Skeletal muscle satellite cell (primary cell): ENCODE data around the gene PNPLA6.
"Not testable (repeated sequence)": the region's sequence is repeated elsewhere in the genome, so short reads cannot be mapped to it uniquely, and the experiment has no call there.

Experiments
- H3K27me3 ChIP-seq: 2 replicates; pipeline ENCODE4 v1.7.0; 2013; ENCODE audit warnings: low read length; ENCODE audit not compliant: control insufficient read depth, insufficient read depth
- H3K36me3 ChIP-seq: 2 replicates; pipeline ENCODE4 v1.7.0; 2013; ENCODE audit warnings: mild to moderate bottlenecking, control low read depth, low read length; ENCODE audit not compliant: insufficient read depth
- H3K4me1 ChIP-seq: 2 replicates; pipeline ENCODE4 v1.7.0; 2013; ENCODE audit warnings: low read length; ENCODE audit not compliant: control insufficient read depth, insufficient read depth
- H3K4me2 ChIP-seq: 2 replicates; pipeline ENCODE4 v1.7.0; 2013; ENCODE audit warnings: mild to moderate bottlenecking, low read length
- H3K4me3 ChIP-seq: 2 replicates; pipeline ENCODE4 v1.7.0; 2013; ENCODE audit warnings: low read length
- H3K9ac ChIP-seq: 2 replicates; pipeline ENCODE4 v1.7.0; 2013; ENCODE audit warnings: mild to moderate bottlenecking, low read depth, low read length, moderate library complexity
- H3K9me3 ChIP-seq: replicated peaks from 2 replicates; pipeline ENCODE4 v1.7.0; 2013; ENCODE audit warnings: mild to moderate bottlenecking, control low read depth, low read length

Gene PNPLA6

GRCh38 chr19:7564866-7565265, 29.3 kb downstream of the PNPLA6 start:
- Histone ChIP-seq H3K9ac (no peak overlapping the region), H3K4me3 (no peak overlapping the region), H3K4me2 (no peak overlapping the region), H3K9me3 (no peaks in the 10 kb centered on the region), H3K4me1 (no peaks in the 10 kb centered on the region), H3K36me3 (peaks cover 6% of the 10 kb centered on the region), H3K27me3 (no peaks in the 10 kb centered on the region)

GRCh38 chr19:7565332-7565731, 29.8 kb downstream of the PNPLA6 start:
- H3K4me3 ChIP-seq = no peak overlapping the region
- no peaks in the 10 kb centered on the region for H3K4me1 ChIP-seq
- H3K27me3 ChIP-seq = no peaks in the 10 kb centered on the region
- no peak overlapping the region for H3K4me2 ChIP-seq
- H3K9ac ChIP-seq = no peak overlapping the region
- peaks cover 6% of the 10 kb centered on the region for H3K36me3 ChIP-seq
- H3K9me3 ChIP-seq = no peaks in the 10 kb centered on the region

GRCh38 chr19:7570761-7571160, 35.2 kb downstream of the PNPLA6 start:
- H3K27me3 ChIP-seq = no peaks in the 10 kb centered on the region
- no peak overlapping the region for H3K4me3 ChIP-seq
- no peak overlapping the region for H3K9ac ChIP-seq
- no peaks in the 10 kb centered on the region for H3K4me1 ChIP-seq
- H3K4me2 ChIP-seq = no peak overlapping the region
- H3K9me3 ChIP-seq = no peaks in the 10 kb centered on the region
- no peaks in the 10 kb centered on the region for H3K36me3 ChIP-seq

GRCh38 chr19:7575434-7576040, 40.0 kb downstream of the PNPLA6 start:
- Histone ChIP-seq H3K36me3 (no peaks in the 10 kb centered on the region), H3K9me3 (no peaks in the 10 kb centered on the region), H3K4me2 (no peak overlapping the region), H3K9ac (no peak overlapping the region), H3K4me3 (no peak overlapping the region), H3K27me3 (peaks cover 11% of the 10 kb centered on the region), H3K4me1 (no peaks in the 10 kb centered on the region)

DNA sequence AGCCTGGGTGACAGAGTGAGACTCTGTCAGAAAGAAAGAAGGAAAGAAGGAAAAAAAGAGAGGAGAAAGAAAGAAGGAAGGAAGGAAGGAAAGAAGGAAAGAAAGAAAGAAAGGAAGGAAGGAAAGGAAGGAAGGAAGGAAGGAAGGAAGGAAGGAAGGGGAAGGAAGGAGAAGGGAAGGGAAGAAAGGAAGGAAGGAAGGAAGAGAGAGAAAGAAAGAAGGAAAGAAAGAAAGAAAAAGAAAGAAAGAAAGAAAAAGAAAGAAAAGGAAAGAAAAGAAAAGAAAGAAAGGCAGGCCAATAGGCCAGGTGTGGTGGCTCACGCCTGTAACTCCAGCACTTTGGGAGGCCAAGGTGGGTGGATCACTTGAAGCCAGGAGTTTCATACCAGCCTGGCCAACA, 41.9 kb downstream of the PNPLA6 start:
- not testable (repeated sequence) for H3K4me3 ChIP-seq, H3K9me3 ChIP-seq, H3K4me1 ChIP-seq, H3K9ac ChIP-seq, H3K36me3 ChIP-seq, H3K4me2 ChIP-seq
- H3K27me3 ChIP-seq = peaks cover 19% of the 10 kb centered on the region

- H3K4me3 ChIP-seq = no peak overlapping the region
- H3K9ac ChIP-seq = no peak overlapping the region
Measured at GRCh38 chr19:7578127-7578526, 42.6 kb downstream of the PNPLA6 start.

DNA sequence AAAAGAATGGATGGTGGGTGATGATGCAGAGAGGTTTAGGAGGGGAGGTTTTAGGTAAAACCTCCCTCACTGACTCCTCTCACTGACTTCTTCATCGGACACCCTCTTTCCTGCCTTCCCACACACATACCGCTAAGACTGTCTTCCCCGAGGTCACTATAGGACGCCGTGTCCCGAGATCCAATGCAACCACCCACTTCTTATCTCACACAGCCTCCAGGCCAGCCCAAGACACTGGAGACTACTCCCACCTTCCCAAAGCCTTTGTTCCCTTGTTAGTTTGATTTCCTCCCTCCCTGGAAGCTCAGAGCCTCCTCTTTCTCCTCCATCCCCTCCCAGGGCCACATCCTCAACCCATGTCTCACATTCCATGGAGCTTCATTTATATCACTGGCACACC, 43.7 kb downstream of the PNPLA6 start:
- H3K27me3 ChIP-seq = peaks cover 20% of the 10 kb centered on the region
- H3K9me3 ChIP-seq = no peaks in the 10 kb centered on the region
- H3K4me1 ChIP-seq = no peaks in the 10 kb centered on the region
- no peak overlapping the region for H3K4me3 ChIP-seq
- H3K9ac ChIP-seq = no peak overlapping the region
- H3K4me2 ChIP-seq = no peak overlapping the region
- H3K36me3 ChIP-seq = no peaks in the 10 kb centered on the region

More at GRCh38 chr19:7578127-7578526, 42.6 kb downstream of the PNPLA6 start:
- no peaks in the 10 kb centered on the region for H3K36me3 ChIP-seq
- H3K9me3 ChIP-seq = no peaks in the 10 kb centered on the region
- no peak overlapping the region for H3K4me2 ChIP-seq
- peaks cover 20% of the 10 kb centered on the region for H3K27me3 ChIP-seq
- H3K4me1 ChIP-seq = no peaks in the 10 kb centered on the region

DNA sequence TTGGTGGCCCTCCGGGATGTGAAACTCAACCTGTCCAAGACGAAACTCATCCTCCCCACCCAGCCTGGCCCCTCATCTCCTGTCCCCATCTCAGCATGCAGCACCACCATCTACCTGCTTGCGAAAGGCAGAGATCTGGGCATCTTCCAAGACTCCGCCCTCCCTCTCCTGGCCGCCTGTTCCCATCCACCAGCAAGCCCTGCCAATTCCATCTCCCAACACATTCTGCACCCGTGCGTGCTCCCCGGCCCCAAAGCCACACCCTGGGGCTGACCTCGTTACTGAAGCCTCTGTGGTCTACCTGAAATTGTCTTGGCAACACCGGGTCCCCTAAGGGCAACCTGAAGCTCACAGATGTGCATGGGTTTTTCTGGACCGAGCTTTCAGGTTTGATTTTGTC, 46.9 kb downstream of the PNPLA6 start:
- H3K4me1 ChIP-seq = no peaks in the 10 kb centered on the region
- H3K27me3 ChIP-seq = peaks cover 24% of the 10 kb centered on the region
- H3K4me2 ChIP-seq = no peak overlapping the region
- no peak overlapping the region for H3K9ac ChIP-seq
- no peaks in the 10 kb centered on the region for H3K9me3 ChIP-seq
- H3K36me3 ChIP-seq = no peaks in the 10 kb centered on the region
- H3K4me3 ChIP-seq = no peak overlapping the region

- no peaks in the 10 kb centered on the region for H3K9me3 ChIP-seq
- H3K36me3 ChIP-seq = no peaks in the 10 kb centered on the region
- no peaks in the 10 kb centered on the region for H3K4me1 ChIP-seq
- no peak overlapping the region for H3K9ac ChIP-seq
- no peak overlapping the region for H3K4me3 ChIP-seq
- no peak overlapping the region for H3K4me2 ChIP-seq
- H3K27me3 ChIP-seq = peaks cover 11% of the 10 kb centered on the region
Measured at GRCh38 chr19:7589822-7590221, 54.3 kb downstream of the PNPLA6 start.

- Histone ChIP-seq H3K4me1 (no peaks in the 10 kb centered on the region), H3K4me2 (no peak overlapping the region), H3K36me3 (no peaks in the 10 kb centered on the region), H3K9me3 (no peaks in the 10 kb centered on the region), H3K9ac (no peak overlapping the region), H3K27me3 (peaks cover 15% of the 10 kb centered on the region), H3K4me3 (no peak overlapping the region)
Measured at GRCh38 chr19:7590256-7590655, 54.7 kb downstream of the PNPLA6 start.

GRCh38 chr19:7595466-7596133, 60.1 kb downstream of the PNPLA6 start, which contains the start of gene CAMSAP3:
TSS of gene CAMSAP3 (plus strand) at chr19:7595863. CDS start at chr19:7596003, 140 bp downstream.
- H3K4me1 ChIP-seq = no peaks in the 10 kb centered on the region
- H3K4me2 ChIP-seq = peak within 1 kb of the TSS; percentile 44
- H3K27me3 ChIP-seq = peaks cover 43% of the 10 kb centered on the region
- no peaks in the 10 kb centered on the region for H3K36me3 ChIP-seq
- no peak within 1 kb of the TSS for H3K4me3 ChIP-seq
- no peak within 1 kb of the TSS for H3K9ac ChIP-seq
- no peaks in the 10 kb centered on the region for H3K9me3 ChIP-seq
